KOPT-K1 (cell line): ENCODE data around the gene RNASE8.

Experiments used
- H3K27ac ChIP-seq: fragments of 200-600 bp; sonication (generic); 2 replicates; pipeline ENCODE4 v1.5.1; 2016; ENCODE audit warnings: antibody characterized with exemption, mild to moderate bottlenecking, low read depth, low read length; ENCODE audit not compliant: poor library complexity, severe bottlenecking
- H3K36me3 ChIP-seq: fragments of 200-600 bp; sonication (generic); 2 replicates; pipeline ENCODE4 v1.5.1; 2017; ENCODE audit warnings: antibody characterized with exemption, mild to moderate bottlenecking, low read length, moderate library complexity; ENCODE audit not compliant: insufficient read depth
- H3K9me3 ChIP-seq: fragments of 200-600 bp; sonication (generic); 2 replicates; pipeline ENCODE4 v1.5.1; 2017; ENCODE audit warnings: antibody characterized with exemption, low read length, mild to moderate bottlenecking; ENCODE audit not compliant: insufficient read depth, poor library complexity, severe bottlenecking

Gene RNASE8

DNA sequence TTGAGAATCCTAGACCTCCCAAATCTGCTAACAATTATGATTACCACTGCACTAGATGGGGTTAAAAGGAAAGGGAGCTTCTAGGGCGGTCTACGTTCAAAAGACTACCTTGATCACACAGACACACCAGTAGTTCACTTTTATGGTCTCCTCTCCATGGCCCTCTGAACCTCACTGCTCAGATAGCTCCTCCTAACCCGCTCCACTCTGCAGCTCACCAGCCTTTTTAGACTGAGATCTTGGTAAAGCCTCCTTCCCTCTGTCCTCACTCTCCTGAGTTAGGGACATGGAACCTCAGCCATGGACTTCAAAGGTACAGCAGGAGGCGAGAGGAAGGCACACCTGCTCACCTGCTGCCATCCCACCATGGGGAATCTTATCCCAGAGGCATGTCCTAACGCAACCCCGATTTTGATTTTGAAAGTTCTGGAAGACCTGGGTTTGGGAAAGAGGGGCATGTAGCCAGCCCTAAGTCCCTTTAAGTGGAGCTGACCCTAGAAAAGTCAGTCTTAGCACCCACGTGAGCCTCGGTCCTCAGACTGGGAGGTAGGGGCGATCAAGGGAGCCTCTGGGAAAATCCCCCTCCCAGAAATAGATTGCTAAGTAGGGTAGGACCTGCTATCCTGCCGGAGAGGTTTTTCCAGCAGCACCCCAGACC is 39.5 kb downstream of the RNASE8 start:
- Histone ChIP-seq H3K27ac (peak overlapping the region; percentile 21), H3K36me3 (0 out of 2 replicates have a peak, but pooled peaks cover 2% of the 10 kb centered on the region), H3K9me3 (no peaks in the 10 kb centered on the region)

DNA sequence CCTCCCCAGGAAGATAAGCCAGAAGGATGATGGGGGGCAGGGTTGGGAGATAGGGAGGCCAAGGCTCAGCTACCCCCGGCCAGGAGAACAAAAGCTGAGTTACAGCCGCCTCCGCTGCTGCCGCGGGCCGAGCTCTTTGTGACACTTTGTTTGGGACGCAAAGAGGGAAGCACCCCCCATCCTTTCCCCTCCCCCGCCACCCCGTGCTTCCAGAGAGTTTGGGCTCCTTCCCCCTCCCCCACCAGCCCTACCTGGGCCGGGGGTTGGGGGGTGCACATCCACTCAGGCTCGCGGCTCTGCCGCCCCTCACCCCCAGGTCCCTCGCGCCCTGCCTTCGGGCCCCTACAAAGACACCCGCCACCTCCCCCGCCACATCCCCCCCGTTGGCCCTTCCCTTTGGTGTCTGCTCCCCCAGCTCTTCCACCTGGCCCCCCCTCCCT is 40.0 kb downstream of the RNASE8 start:
- no peaks in the 10 kb centered on the region for H3K9me3 ChIP-seq
- H3K36me3 ChIP-seq, result no peaks in the 10 kb centered on the region
- peak overlapping the region; percentile 21 for H3K27ac ChIP-seq

GRCh38 chr14:21098076-21098891 is 40.7 kb downstream of the RNASE8 start, which contains the start of gene ZNF219:
TSS of gene ZNF219 (minus strand) at chr14:21098655. CDS start at chr14:21093591, 5,064 bp downstream.
- peak within 1 kb of the TSS; percentile 51 for H3K27ac ChIP-seq
- no peaks in the 10 kb centered on the region for H3K36me3 ChIP-seq
- H3K9me3 ChIP-seq, result no peaks in the 10 kb centered on the region

DNA sequence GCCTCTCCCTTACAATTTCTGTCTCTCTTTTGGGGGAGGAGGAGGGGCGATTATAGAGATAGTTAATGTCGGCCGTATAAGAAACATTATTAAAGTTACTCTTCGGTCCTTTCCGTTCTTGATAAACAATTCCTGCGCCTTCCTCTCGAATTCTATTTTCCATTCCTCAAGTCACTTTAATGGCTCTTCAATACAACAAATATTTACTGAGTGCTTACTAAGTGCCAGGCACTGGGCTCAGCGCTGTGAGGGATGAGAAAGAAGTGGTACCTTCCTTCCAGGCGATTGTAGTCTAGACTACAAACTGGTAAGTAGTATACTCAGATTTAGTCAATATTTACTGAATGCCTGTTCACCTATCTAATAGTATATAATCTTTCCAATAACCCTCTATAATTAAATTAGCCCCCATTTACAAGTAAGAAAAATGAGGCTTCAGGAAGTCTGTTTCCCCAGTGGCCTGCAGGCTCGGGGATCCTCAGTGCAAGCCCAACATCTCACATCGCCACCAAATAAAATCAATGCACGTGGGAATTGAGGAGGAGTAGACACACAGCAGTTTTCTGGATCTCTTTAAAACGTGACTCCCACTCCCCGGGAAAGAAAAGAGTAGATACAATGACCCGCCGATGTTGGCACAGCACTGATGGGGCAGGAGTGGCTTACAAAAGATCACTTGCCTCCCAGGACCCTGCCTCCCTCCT is 41.4 kb downstream of the RNASE8 start:
- Histone ChIP-seq H3K36me3 (no peaks in the 10 kb centered on the region), H3K27ac (peak overlapping the region; percentile 51), H3K9me3 (no peaks in the 10 kb centered on the region)

- Histone ChIP-seq H3K27ac (no peak overlapping the region), H3K36me3 (no peaks in the 10 kb centered on the region), H3K9me3 (no peaks in the 10 kb centered on the region)
Measured at GRCh38 chr14:21099596-21099985, 42.0 kb downstream of the RNASE8 start.

DNA sequence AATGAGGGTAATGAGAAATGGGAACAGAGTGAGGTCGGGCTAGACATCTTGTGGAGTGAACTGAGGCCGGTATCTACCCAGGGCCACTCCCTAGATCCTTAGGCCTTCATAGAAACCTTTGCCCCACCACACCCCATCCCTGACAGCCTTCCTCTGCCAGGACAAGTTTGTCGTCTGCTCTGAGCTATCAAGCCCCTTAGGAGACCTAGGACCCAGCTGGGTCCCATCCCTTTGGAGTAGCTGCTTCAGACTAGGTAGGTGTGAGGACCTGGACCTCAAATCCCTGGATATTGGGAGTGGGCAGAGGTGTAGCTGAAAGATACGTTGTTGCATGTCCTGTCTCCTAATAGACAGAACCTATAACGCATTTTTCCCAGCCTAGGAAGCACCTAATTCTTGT is 43.3 kb downstream of the RNASE8 start, which contains the start of gene TMEM253:
Gene TMEM253, plus strand, starts transcription at position 136 of the 400 bp plus-strand sequence. CDS start 278 bp downstream, outside the sequence.
- no peaks in the 10 kb centered on the region for H3K9me3 ChIP-seq
- H3K27ac ChIP-seq, result no peak within 1 kb of the TSS
- H3K36me3 ChIP-seq, result no peaks in the 10 kb centered on the region

DNA sequence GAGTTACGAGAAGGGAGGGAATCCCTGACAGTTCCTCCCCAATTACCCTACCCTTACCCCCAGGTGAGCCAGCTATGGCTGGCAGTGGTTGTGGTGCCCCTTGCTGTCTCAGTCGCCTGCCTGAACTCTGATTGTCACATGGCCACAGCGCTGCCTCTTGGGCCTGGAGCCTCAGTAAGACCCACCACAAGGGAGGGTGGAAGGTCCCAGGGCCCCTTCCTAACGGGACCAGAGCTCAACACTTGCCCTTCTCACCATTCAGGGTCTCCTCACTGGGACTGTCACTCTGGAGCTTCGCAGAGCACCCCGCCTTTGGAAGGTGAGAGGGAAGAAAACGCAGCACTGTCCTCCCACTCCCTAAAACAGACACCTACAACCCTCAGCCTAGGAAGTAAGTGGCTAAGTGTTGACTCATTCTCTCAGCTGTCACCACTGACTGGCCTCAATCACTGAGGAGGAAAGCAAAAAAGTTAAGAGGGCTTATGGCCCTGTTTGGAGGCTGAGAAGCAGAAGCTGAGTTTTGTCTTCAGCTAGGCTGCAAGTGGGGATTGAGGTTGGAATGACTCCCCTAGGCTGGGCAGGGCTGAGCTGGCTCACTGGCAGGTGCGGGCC is 44.3 kb downstream of the RNASE8 start:
- H3K27ac ChIP-seq, result no peak overlapping the region
- no peaks in the 10 kb centered on the region for H3K36me3 ChIP-seq
- H3K9me3 ChIP-seq, result no peaks in the 10 kb centered on the region

DNA sequence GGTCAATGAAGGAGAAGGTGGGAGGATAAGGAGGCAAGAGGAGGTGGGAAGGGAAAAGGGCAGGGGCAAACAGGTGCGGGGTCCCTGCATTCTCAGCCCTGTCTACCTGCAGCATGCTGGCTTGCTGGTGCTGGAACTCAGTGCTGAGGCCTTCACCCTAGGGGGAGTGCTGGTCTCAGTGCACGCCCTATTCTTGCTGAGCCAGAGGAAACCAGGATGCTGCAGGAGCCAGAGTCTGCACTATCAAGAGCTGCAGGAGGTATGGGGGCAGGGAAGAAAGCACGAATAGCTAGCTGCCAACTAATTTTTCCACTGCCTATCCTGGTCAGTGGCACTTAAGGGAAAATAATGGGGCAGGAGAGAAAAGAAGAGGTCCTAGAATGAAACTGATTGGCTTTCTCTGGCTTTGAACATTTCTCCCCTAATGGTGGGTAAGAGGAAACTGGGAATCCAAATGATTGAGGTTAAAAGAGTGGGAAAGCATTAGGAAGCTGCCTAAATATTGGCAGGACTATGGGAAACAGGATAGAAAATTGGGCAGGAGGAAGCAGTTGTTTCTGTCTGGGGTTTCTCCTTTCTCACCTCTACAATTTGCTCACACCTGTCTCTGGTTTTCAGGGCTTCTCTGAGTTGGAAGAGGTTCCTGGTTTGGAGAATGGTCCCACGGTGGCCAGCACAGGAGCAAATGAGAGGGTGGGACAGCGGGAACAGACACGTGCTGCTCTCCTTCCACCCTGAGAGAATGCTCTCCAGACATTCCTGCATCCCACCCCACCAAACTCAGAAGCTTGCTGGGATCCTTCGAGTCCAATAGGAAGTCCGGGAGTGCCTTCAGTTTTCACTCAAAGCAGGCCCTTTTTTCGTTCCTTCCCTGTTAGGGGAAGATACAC is 45.1 kb downstream of the RNASE8 start:
- H3K9me3 ChIP-seq, result no peaks in the 10 kb centered on the region
- H3K27ac ChIP-seq, result peak overlapping the region; percentile 97
- no peaks in the 10 kb centered on the region for H3K36me3 ChIP-seq

DNA sequence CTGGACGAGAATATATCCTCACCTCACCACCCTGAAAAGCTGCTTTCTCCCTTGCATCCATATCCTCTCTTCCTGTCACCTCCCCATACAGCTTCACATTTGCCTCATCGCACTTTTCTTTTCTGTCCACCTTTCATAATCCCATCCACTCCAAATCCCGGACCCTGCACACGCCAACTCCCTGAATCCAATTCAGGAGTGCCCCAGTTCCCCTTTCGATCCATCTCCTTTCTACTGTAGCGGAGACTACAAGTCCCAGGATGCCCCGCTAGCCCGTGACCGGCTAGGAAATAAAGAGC is 45.7 kb downstream of the RNASE8 start:
- H3K27ac ChIP-seq, result peak overlapping the region; percentile 97
- H3K36me3 ChIP-seq, result no peaks in the 10 kb centered on the region
- no peaks in the 10 kb centered on the region for H3K9me3 ChIP-seq

GRCh38 chr14:21103710-21104447 is 46.3 kb downstream of the RNASE8 start:
- H3K9me3 ChIP-seq, result no peaks in the 10 kb centered on the region
- no peaks in the 10 kb centered on the region for H3K36me3 ChIP-seq
- H3K27ac ChIP-seq, result peak overlapping the region; percentile 97

- no peaks in the 10 kb centered on the region for H3K9me3 ChIP-seq
- H3K36me3 ChIP-seq, result no peaks in the 10 kb centered on the region
- peak overlapping the region; percentile 97 for H3K27ac ChIP-seq
Measured at GRCh38 chr14:21104448-21105060, 46.9 kb downstream of the RNASE8 start.

DNA sequence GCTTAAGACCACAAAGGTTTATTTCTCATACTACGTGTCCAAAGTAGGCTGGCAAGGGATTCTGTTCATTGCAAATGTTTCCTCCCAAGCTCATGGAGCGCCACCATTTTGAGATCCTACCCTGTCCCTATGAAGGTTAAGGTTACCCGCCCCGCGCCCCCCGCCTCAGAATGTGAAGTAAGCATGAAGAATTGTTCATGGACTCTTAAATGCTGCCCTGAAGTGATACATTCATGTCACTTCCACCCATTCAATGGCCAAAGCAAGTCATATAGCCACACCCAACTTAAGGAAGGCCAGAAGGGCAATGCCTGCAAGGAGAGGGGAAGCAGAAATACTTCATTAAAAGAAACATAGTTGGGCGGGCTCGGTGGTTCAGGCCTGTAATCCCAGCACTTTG is 47.5 kb downstream of the RNASE8 start:
- Histone ChIP-seq H3K27ac (peak overlapping the region; percentile 97), H3K9me3 (no peaks in the 10 kb centered on the region), H3K36me3 (no peaks in the 10 kb centered on the region)

DNA sequence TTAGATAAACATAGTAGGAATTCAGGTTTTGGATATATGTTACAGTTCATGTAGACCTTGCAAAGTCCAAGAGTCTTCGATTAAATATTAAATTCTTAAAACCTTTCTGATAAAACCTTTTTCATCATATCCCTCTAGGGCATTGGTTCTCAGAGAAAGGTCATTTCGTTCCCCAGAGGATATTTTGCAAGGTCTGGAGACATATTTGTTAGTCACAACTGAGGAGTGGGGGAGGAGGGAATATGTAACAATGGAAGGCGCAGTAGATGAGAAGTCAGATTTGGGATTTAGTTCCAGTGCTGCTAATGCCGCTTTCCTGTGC is 48.5 kb downstream of the RNASE8 start:
- H3K9me3 ChIP-seq, result no peaks in the 10 kb centered on the region
- H3K36me3 ChIP-seq, result no peaks in the 10 kb centered on the region
- H3K27ac ChIP-seq, result no peak overlapping the region
